HL-60/S4 treated with retinoic acid at 250 ng/mL for 4 days and 3 days (cell line): Measurements from ENCODE around the gene BICD1.

Source experiments
- in situ Hi-C: fragments of 300-500 bp; cut with MboI; formaldehyde crosslinking; loops from 2 replicates; pipeline ENCODE4 v1.7.0; 2022; ENCODE audit warnings: low sequenced_read_pairs

Gene BICD1

DNA sequence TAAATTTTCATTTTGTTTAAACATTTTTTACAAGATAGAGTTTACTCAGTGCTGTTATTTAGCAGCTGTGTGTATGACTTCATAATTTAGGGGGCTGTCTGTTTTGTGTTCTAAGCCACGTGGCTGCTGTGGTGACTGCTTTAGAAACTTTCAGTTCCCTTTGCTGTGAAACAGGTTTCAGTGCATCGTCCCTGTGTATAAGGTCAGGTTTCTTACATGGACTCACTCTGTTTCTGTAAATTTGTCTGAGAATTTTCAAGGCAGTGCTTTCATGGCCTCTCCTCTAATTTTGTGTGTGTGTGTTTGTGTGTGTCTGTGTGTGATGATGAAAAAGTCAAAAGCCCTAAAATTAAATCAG is 32.4 kb downstream of the BICD1 start:
- in situ Hi-C loops = no loop called here

DNA sequence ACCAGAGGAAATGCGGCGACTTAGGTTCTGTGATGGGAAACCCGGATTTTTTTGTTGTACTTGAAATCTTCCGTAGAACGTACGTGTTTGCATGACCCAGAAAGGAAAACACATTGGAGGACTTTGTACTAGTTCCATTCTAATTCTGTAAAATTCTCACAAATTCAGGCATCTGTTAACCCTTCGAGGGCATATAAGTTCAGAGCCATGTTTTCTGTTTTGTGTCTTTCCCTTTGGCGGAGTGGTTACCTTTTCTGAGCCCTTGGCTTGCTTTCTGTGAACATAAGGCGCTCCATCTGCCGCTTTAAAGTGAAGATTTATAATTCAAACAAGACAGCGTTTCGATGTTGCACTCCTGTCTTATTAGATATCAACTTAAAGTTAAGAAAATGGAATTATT is 34.2 kb downstream of the BICD1 start:
- in situ Hi-C loops = no loop called here

DNA sequence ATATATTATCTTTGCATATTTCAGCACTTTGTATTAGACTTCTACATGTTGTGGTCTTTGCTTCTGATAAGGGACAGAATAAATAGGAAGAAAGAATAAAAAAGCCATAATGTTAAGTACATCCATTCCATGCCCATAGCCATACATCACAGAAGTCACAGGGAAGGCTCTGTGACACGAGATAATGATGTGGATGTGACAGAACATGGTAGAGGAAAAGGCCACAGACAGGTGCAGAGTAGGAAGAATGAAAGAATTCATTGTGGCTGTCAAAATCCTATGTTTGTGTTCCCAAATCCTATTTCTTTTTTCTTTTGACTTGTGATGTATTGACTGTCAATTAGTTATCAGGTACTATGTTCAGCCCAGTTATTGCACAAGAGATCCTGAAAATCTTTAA is 38.4 kb downstream of the BICD1 start:
- in situ Hi-C loops = no loop called here

DNA sequence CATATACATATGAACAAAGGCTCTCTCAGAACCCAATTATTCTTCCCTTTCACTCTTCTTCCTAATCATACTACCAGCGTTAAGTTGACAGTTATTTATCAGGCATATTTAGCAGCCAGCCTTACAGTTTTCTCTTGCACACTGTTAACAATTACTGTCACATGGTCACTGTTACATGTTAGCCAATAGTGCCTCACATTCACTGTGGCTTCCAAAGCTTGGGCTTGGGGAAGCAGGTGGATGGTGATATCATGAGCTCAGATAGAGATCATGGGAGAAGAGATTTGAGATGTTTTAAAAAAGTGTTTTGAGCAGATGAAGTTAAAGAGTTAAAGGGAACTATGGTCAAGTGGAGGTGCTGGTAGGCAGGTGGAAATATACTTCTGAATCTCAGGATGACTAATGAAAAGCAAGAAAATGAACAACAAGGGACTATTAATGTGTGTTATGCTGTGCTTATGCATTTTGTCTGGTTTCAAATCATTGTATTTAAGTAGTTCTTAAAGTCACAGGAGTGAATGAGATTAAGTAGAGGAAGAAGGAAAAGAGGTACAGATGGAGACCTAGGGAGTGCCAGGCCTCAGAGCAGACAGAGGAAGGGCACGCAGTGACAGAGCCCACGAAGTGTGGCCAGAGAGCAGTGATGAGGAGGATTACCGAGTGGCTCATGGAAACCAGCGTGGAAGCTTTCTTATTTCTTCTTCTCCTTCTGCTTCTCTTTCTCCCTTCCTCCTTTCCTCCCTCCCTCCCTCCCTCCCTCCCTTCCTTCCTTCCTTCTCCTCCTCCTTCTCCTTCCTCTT is 39.6 kb downstream of the BICD1 start:
- in situ Hi-C loops = no loop called here

DNA sequence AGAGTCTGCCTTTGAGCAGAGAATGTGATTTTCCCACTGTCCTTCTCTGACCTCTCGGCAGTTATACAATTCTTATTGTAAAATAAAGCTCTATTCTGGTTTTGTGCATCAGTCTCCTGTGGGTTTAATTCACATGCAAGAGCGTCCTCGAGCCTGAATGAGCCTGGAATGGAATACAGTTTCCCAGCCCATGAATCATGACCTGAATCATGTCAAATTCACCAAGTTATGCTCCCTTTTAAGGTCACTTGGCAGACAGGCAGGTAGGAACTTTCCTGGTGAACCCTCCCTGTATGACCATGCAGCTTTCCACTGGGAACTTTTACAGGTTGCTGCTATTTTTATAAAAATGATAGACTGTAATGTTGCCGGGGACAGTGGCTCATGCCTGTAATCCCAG is 41.7 kb downstream of the BICD1 start:
- in situ Hi-C loops = no loop called here

DNA sequence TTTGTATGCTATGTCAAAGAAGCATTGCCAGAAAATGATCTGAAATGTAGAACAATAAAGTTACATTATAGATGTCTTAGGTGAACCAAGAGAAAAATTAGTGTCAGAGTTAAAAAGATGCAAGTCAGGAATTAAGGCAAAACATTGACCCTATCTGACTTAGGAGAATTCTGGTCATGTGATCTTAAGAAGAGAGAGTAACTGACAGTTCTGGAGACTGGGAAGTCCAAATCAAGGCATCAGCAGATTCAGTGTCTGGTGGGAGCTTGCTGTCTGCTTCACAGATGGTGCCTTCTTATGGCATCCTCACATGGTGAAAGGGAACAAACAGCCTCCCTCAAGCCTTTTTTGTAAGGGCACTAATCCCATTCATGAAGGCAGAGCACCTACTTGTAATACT is 42.8 kb downstream of the BICD1 start:
- in situ Hi-C loops = no loop called here

DNA sequence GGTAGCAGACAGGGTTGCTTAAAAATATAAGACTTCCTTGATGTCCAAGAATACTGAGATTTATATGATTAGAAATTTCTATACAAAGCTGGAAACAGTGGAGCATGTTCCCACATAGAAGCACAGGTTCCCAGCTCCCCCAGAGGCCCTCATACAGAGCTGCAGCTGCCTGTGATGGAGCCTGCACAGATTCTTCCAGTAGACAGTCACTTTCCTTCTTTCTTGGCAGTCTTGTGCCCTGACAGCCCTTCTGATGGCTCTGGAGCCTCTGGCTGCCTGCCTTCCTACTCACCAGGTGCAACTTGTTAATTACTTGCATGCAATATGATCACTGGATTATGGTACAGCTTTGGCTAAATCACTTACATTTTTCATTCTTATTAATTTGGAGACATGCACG is 44.4 kb downstream of the BICD1 start:
- in situ Hi-C loops = no loop called here

DNA sequence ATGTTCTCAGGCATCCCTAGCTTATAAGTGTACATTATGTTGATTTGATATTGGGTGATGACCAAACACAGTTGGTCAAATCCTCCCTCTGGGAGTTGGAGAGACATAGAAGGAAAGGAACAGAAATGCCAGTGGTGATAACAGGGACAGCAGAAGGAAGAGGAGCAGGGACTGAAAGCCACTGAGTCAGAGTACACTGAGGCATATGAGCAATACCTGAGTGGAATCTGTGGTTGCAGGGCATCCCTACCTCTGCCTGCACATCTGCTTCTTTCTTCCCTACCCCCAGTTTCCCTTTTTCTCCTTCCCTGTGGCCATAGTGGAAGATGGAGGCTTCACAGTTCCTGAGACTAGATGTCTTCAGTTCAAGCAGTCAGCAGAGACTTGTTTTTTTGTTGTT is 44.9 kb downstream of the BICD1 start:
- in situ Hi-C loops = no loop called here

DNA sequence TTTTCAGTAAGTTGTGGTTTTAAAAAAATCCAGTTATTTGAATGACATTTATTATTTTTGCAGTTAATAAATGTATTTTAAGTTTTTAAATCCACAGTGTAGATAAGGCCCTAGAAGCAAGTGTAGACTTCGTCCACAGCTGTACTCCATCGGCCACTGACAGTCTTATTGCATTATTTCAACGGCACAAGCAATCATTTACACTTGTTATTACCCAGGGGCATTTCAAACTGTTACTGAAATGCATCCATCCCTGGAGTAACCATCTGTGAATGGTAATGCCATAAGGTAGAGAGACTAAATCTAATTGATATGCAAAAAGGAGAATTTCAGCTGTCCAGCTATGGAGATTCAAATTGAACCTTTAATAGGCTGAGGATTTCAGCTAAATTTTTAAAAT is 48.4 kb downstream of the BICD1 start:
- in situ Hi-C loops = no loop called here

DNA sequence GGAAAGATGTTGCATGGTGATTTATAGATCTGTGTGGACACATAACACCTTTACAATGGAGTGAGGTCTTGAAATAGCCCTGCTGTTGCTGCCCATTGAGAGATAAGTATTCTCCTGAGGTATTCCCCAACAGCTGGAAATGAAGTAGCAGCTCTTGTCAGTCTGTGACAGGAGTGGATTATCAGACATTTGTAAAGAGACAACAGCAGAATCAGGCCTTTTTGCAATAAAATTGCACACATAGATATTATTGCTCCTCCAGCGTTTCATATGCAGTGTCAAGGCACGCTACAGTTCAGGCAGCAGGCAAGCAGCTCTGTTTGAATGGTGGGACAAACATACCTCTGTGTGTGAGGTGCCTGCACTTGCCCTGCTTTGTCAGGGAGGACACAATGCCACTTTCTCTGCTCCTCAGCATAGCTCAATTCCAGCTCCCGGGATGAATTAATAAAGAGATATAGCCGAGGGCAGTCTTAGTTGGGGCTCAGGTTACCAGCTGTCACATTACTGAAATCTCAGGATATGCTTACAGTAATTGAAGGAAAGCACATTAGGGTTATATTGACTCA is 49.4 kb downstream of the BICD1 start:
- in situ Hi-C loops = no loop called here

DNA sequence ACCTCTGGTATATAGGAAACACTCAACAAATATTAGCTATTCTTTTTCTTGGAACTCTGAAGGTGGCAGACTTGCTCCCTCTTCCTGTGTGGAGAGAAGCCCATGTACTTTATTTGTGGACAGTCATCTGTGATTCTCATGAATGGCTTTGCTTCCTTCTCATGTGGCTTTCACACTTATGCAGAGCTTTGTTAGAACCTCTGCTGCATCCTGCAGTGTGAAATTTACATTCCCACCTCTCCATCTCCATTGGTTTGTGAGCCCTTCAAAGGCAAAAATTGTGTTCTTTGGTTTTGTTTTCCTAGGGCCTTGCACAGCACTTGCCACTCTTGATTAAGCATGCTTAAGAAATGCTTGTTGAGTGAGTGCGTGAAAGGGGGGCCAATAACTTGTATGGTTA is 51.9 kb downstream of the BICD1 start:
- in situ Hi-C loops = no loop called here

DNA sequence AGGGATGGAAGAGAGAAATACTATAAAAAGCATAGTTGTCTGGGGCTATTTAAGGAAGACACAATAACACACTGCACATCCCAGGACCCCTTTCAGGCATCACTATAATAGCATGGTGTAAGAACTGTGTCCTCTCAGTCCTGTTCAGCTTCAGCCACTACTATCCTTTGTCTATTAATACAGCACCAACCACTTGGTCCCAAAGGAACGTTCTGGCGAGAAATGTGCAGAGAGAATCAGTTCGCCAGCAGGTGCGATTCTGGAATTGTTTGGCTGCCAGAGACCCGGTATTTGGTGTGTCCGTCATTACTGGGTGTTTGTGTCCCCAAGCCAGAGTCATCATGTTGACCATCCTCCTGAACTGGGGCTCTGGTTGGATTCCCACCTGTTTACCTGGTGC is 52.7 kb downstream of the BICD1 start:
- in situ Hi-C loops = no loop called here

DNA sequence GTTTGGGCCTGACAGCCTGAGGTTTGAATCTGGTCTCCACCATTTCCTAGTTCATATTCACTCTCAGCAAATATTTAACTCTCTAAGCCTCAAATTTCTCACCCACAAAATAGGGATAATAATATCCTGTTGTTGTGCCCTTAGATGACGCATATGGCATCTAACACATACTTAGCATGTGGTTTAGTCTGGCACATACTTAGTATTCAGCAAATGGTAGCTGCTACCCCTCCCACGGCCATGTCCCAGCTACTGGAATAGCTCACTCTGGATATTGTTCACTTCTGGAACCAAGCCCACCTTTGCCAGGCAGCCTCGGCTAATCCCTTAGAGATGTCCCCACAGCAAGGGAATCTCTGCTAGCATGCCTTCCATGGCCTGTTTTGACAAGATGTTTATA is 53.3 kb downstream of the BICD1 start:
- in situ Hi-C loops = no loop called here

DNA sequence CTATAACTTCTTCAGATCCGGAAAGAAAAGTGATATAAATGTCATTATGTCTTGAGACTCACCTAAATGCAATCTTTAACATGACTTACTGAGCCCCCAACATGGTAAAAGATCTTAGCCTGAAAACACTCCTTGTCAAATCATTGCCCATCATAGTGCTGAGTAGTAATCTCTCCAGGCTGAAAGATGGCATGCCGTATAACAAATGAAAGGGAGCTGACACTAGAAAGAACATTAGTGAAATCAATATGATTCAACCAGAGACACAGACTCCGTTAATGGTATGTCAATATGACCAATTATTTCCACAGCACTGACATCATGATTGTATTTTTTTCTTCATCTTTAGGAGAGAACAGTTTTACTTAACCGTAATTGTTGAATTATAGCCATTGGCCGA is 54.4 kb downstream of the BICD1 start:
- in situ Hi-C loops = no loop called here

DNA sequence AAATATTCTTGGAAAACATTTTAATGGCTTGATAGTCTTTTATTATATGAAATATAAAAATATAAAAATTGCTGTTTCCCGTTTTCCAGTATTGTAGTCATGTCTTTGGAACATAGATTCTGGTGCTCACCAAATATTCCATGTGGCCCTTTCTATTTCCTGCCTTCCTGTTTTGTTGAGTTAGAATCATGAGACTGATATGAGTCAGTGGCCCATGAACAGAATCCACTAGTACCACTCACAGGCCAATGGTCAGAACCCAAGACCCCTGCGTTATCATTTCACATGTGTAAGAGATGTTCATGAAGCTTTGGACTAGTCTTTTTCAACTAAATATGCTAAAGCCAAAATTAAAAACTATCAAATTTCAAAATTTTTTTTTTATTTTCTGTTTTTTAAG is 56.9 kb downstream of the BICD1 start:
- in situ Hi-C loops = no loop called here

DNA sequence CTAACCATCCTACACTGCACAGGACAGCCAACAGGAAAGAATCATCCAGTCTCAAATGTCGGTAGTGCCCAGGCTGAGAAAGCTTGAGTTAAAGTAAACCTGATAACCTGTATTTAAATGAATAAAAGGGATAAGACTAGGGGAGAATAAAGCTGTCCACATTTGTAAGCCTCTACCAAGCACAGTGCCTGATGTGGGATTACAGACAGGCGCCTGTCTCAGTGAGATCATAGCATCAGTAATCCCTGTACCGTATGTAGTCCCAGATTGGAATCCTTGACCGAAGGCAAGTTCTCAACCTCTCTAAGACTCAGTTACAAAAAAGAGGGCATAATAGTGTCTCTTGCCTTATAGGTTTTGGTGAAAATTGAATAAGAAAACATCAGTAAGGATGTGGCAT is 59.9 kb downstream of the BICD1 start:
- in situ Hi-C loops = no loop called here

DNA sequence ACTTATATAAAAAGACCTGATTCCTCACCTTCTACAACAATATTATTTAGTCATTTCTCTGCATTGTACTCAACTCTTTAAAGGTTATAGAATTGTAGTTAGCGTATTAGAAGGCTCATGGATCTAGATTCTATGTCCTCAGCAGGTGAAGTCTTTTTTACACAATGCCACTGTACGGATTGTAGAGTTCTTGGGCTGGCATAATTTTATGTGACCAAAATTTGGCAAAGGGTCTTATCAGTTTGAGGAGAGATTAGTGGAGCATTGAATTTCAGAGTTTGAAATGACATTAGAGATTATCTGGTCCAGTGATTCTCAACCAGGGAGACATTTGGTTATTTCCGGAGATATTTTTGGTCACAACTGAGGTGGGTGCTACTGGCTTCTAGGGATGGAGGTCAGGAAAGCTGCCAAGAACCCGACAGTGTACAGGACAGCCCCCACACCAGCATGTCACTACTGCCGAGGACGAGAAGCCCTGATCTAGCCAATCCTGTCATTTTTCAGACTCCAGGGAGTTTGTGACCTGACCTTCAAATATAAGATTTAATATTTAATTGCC is 63.9 kb downstream of the BICD1 start:
- in situ Hi-C loops = no loop called here

DNA sequence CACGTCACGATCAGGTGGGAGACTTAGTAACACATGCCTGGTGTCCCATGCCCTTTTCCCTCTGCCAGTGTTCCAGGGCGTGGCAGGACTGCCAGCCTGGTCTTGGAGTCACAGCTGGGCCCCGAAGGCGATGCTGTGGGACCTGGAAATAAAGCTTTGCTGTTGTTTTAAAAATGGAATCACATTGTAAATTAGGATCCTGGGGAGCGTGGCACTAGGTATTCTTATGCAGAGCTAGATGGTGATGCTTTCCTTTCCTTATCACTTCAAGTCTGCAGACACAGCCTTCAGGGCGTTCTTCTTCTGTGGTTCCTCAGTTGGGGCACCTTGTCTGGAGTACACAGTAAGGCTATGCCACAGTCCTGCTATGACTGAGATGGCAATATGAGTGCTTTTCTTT is 64.6 kb downstream of the BICD1 start:
- in situ Hi-C loops = no loop called here

DNA sequence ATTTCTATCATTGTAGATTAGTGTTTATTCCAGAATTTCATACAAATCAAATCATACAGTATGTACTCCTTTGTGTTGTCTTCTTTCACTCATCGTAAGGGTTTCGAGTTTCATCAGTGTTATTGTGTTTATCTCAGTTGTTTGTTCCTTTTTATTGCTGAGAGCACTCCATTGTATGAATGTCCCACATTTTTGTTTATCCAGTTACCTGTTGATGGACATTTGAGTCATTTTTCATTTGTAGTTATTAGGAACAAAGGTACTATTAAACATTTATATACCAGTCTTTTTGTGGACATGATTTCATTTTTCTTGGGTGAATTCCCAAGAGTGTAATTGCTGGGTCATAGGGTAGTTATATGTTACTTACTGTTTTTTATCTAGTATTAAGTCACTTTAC is 70.0 kb downstream of the BICD1 start:
- in situ Hi-C loops = no loop called here

DNA sequence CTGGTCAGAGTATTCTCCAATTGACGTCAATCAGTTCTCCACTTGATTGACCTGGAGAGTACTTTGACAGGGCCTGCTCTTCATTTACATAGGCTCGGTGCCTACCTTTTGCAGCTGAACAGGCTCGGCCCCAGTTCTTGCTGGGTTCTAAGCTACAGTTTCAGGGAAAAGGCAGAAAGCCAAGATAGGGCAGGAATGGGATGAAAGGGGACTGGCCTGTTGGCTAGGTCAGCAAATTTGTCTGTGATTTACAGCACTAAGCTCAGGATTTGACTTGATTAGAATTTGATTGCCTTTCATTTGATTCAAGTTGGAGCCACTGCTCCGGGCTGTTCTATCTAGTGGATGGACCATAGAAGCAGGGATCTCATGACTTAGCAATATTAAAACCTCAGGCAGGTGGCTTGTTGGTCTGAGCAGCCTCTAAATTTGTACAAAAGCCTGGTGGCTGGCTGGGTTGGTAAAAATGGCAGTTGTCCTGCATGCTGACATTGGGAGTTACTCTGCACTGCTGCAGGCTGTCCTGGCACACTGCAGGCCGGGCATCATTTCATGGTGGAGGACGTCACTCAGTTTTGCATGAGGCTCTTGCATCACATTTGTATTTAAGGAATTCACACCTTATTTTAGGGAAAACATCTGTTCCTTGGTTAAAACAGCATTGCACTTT is 71.8 kb downstream of the BICD1 start:
- in situ Hi-C loops = no loop called here

DNA sequence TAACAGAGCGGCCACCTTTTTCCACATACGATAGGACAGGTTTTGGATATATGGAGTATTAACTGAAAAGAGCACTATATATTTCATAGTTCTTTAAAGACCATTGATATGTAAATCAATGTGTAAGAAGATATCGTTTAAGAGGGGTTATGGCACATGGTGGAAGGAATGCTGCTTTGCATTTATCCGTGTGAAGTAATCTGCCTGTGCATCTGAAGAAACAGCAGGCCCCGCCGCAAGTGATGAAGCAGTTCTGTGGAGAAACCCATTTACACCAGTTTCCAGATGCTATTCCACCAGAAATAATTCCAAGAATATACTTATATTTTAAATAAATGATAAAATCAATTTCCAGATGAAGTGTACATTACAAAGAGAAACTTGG is 72.4 kb downstream of the BICD1 start:
- in situ Hi-C loops = no loop called here

DNA sequence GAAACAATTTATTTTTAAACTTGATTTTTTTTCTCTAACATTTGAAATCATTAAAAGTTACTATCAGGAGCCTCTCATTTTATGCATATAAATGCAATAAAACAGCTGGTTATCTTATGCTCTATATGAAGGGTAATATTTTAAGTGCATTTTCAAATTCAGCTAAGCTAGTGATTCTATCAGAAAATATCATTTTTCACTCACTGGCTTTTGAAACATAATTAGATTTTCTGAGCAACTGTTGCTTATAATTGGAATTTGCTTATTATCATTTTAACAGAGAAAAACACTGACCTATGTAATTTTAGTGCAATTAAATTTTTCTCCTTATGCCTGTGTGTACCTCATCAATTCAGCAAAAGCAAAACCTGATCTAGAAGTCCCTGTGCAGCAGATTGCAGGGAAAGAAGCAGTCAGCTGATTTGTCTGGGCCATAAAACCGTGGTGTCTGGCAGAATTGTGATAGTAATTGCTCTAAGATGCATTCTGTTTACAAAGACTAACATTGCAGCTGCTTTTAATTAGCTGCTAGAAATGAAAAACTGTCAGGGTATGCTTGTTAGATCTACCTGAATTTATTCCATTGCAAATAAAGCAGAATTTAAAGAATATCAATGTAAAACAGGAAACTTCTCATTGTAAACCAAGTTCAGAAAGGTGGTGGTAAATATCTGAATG is 75.0 kb downstream of the BICD1 start:
- in situ Hi-C loops = no loop called here
